Sciatic nerve (tissue), 2 donors: ENCODE results near the gene FAM200A. TPM values are rescaled to one million over a fixed set of nuclear protein-coding genes. Genes with fewer than 3 reads are reported as not detected.
A peak's percentile ranks its signal among the peaks of the same experiment; 100 is the strongest.
"Not testable (repeated sequence)": the region's sequence is repeated elsewhere in the genome, so short reads cannot be mapped to it uniquely, and the experiment has no call there.

Source experiments
- ATAC-seq: fragments of 200-7000 bp; cut with Tn5 transposase; one replicate; pipeline ENCODE4 v1.9.1; 2020; ENCODE audit warnings: mild to moderate bottlenecking, moderate library complexity
- DNase-seq: peaks from one replicate; pipeline ENCODE4 v3.0.0-alpha.2; 2020; ENCODE audit warnings: low spot score
- intact Hi-C: fragments of 100-400 bp; cut with DNase I; formaldehyde crosslinking; loops from one replicate; pipeline ENCODE4 v1.14.2; 2022
- total RNA-seq: library from RNA; stranded (reverse); fragmentation: NEBNext Ultra II Directional; extraction: Animal tissue kit (Norgen Biotek cat#: 25700); gene quantifications from one replicate; pipeline ENCODE4 v1.2.1, GENCODE V29; 2021
- donor health status: DM: no; HTN: no; CAD: no.
- donor health status: DM: no; HTN: no; CAD: no.

The FAM200A gene
- total RNA-seq, 1 donor from 2014 or later: 6.7 TPM

GRCh38 chr7:99560834-99561736, 9.2 kb upstream of the FAM200A start:
- ATAC-seq (no peak), DNase-seq (no peak)
- intact Hi-C loops: no loop called here

DNA sequence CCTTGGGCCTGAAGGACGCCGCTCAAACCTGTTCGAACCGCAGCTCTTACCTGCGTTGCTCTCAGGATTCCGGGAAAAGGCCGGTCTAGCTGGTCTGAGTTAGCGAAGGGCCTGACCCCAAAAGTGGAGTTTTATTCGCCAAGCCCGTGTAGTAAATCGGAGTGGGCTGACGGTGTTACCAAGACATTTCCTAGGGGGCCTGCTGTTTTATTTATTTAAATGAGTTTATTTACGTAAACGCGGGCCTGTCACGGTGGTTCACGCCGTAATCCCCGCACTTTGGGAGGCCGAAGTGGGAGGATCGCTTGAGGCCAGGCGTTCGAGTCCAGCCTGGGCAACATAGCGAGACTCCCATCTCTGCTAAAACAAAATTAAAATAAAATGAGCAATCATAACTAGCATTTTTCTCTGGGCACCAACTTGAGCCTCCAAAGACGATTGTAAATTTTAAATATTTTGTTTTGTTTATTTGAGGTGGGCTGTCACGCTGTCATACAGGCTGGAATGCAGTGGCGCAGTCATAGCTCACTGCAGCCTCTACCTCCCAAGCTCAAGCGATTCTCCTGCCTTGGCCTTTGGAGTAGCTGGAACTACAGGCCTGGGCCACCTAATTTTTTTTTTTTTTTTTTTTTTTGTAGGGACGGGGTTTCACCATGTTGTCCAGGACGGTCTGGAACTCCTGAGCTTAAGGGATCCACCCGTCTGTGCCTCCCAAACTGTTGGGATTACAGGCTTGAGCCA, 7.4 kb upstream of the FAM200A start:
- DNase-seq: no peak
- no peak for ATAC-seq
- intact Hi-C loops: no loop called here

DNA sequence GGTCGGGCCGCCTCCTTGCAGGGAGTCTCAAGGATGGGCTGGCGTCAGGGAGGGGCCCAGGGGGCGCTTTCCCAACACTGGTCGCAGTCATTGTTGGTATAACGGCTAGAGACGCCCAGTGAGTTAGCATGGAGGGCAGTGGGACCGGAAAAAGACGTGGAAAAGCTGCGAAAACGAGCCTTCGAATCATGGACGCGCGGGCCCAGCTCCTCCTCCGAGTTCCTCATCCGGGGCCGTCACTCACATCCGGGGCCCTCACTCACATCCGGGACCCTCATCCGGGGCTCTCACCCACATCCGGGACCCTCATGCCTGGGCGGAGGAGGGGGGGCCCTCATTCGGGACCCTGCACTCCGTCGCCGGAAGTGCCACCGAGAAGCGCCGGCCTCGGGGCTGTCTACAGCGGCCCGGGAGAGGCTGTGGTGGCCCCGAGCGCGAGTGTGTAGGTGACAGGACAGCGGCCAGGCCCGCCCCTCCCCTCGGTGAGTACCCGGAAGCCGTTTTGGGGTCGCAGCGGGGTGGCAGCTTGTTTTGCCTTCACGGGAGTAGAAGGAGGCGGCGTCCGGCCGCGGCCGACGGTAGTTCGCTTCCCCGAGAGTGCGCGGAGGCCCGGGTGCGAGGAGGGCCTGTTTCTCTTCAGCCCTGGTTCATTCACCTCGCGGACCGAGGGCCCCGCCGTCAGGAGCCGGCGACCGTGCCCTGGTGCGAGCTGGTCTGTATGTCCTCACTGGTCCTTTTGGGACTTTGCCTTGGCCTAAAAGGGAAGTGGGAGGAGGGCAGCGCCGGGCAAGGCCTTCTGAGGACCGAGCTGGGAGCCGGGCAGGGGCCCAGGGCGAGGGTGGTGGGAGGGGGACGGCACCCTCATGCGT, 6.6 kb upstream of the FAM200A start, which contains the start of gene ZNF655:
Gene ZNF655 (plus strand): TSS at position 337 of the 869 bp plus-strand sequence. CDS start 1,918 bp downstream, outside the sequence.
- ATAC-seq: peak; percentile 99
- DNase-seq: peak; percentile 94
- intact Hi-C loops: no loop called here

GRCh38 chr7:99557940-99558305, 6.0 kb upstream of the FAM200A start:
- ATAC-seq (peak; percentile 75), DNase-seq (no peak)
- intact Hi-C loops: no loop called here

- DNase-seq (no peak), ATAC-seq (no peak)
- intact Hi-C loops: no loop called here
These were observed 5.3 kb upstream of the FAM200A start for GRCh38 chr7:99557196-99557607.

DNA sequence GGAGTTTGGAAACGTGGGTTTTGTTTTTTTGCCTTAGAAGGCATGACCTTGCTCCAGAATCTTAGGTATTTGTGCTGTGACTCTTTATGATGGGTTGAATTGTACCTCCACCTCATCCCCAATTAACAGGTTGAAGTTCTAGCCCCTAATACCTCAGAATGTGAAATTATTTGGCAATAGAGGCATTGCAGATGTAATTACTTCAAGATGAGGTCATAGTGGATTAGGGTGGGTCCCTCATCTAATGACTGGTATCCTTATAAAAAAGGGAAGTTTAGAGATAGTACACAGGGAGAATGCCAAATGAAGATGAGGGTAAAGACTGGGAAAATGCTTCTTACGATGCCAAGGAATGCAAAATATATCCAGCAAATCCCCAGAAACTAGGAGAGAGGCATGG, 3.0 kb upstream of the FAM200A start:
- intact Hi-C loops: no loop called here
- ATAC-seq: no peak
- DNase-seq: no peak

GRCh38 chr7:99553039-99553438, 1.1 kb upstream of the FAM200A start:
- ATAC-seq (no peak), DNase-seq (no peak)
- intact Hi-C loops: no loop called here

DNA sequence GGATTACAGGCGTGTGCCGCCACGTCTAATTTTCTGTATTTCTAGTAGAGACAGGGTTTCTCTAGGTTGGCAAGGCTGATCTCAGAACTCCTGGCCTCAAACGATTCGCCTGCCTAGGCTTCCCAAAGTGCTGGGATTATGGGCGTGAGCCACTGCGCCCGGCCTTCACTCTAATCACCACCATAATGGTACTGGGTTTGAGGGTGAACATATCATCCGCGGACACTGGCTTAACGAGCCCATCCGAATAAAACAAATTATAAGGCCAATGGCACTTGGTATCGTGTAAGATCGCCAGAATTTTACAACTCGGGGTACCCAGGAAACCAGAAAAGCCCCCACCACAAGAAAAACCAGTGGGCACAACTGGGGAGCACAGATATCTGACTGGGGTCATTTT, 580 bp downstream of the FAM200A start:
- DNase-seq (no peak), ATAC-seq (peak; percentile 16)
- intact Hi-C loops: no loop called here

DNA sequence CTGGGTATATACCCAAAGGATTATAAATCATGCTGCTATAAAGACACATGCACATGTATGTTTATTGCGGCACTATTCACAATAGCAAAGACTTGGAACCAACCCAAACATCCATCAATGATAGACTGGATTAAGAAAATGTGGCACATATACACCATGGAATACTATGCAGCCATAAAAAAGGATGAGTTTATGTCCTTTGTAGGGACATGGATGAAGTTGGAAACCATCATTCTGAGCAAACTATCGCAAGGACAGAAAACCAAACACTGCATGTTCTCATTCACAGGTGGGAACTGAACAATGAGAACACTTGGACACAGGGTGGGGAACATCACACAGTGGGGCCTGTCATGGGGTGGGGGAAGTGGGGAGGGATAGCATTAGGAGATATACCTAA, 2.4 kb downstream of the FAM200A start:
- DNase-seq, intact Hi-C loops, ATAC-seq: not testable (repeated sequence)

DNA sequence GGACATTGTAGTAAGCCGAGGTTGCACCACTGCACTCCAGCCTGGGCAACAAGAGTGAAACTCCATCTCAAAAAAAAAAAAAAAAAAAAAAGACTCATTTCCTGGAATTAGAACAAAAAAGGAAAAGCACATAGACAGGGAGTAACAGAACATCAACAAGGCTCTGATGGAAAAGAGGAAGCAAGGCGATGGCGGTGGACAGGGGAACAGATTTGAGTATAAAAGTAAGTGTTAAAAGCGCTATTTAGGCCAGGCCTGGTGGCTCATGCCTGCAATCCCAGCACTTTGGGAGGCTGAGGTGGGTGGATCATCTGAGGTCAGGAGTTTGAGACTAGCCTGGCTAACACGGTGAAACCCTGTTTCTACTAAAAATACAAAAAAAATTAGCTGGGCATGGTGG, 6.6 kb downstream of the FAM200A start:
- ATAC-seq, DNase-seq, intact Hi-C loops: not testable (repeated sequence)

- no peak for DNase-seq
- intact Hi-C loops: no loop called here
- ATAC-seq: no peak
These were observed 8.0 kb downstream of the FAM200A start for GRCh38 chr7:99543916-99544315.

DNA sequence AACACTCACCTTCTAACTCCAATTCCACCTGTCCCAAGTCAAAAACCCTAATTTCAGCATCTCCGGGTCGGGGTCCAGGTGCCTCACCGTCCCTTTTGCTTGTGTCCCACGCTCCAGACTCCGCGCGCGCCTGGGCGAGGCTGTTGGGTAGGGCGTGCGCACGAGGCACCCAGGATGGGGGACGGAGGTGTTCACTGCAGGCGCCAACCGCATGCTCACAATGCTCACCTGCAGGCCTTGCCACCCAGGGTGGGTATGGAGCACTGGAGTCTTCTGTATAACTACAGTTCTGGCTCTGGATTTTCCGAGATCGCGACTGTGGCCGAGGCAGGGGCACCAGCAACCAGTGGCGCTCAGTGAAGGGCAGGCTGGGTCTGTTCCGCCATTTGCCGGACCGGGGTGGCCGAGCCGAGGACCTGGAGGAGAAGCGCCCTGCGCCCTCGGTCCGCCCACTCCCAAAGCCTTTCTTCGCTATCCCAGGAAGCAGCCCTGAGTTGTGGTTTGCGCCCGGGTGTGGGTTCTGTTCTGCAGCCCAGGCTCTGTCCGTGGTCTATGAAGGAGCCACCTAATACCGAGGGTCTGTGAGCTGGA, 8.7 kb downstream of the FAM200A start:
- intact Hi-C loops: no loop called here
- DNase-seq: no peak
- no peak for ATAC-seq

DNA sequence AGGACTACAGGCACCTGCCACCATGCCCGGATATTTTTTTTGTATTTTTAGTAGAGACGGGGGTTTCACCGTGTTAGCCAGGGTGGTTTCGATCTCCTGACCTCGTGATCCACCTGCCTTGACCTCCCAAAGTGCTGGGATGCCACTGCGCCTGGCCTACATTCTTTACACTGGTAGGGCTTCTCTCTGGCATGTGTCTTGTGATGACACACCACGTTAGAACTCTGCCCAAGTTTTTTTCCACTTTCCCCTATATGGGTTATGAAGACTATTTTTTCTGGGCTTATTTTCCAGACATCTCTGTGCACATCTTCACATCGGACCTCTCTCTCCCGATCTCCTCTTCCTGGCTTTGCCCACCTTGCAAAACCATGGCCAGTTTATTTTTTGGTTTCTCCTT, 10.7 kb downstream of the FAM200A start:
- no peak for ATAC-seq
- no peak for DNase-seq
- intact Hi-C loops: no loop called here

- DNase-seq (no peak), ATAC-seq (no peak)
- intact Hi-C loops: no loop called here
These were observed 11.4 kb downstream of the FAM200A start for GRCh38 chr7:99540542-99540941.

- DNase-seq (no peak), ATAC-seq (no peak)
- intact Hi-C loops: no loop called here
These were observed 12.6 kb downstream of the FAM200A start for GRCh38 chr7:99539213-99539811.

- ATAC-seq (no peak), DNase-seq (no peak)
- intact Hi-C loops: no loop called here
These were observed 16.2 kb downstream of the FAM200A start for GRCh38 chr7:99535667-99536066.

- DNase-seq: no peak
- ATAC-seq: no peak
- intact Hi-C loops: no loop called here
These were observed 20.6 kb downstream of the FAM200A start for GRCh38 chr7:99531354-99531765.

GRCh38 chr7:99525713-99526440, 26.0 kb downstream of the FAM200A start:
- ATAC-seq (no peak), DNase-seq (no peak)
- intact Hi-C loops: no loop called here
